ENCODE measurements around the gene LRRC71.

The LRRC71 gene

DNA sequence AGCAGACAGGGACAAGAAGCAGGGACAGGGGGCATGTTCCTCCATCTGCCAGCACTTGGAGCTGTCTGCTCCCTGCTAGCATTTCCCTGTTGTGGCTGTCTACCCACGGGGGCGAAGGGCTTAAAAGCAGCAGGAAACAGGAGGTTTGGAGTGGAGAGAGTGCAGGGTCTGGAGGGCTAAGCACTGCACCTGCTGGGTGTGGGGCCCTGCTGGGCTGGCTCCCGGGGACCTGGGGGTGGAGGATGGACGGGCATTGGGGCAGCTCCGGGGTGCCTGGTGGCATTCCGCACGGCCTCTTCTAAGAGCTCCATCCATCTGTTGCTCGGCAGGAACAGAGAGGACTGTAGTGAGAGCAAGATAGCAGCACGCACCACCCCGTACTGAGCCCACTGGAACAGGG is 21.2 kb downstream of the LRRC71 start:
- H3K4me3 Mint-ChIP-seq: no peak overlapping the region
- no peak overlapping the region for H3K27ac Mint-ChIP-seq
- H3K9me3 Mint-ChIP-seq: no peaks in the 10 kb centered on the region
- peaks cover 7% of the 10 kb centered on the region for H3K36me3 Mint-ChIP-seq (ENCODE audit: low read depth)
- no peaks in the 10 kb centered on the region for H3K4me1 Mint-ChIP-seq (ENCODE audit: low read depth)
- no peaks in the 10 kb centered on the region for H3K27me3 Mint-ChIP-seq

DNA sequence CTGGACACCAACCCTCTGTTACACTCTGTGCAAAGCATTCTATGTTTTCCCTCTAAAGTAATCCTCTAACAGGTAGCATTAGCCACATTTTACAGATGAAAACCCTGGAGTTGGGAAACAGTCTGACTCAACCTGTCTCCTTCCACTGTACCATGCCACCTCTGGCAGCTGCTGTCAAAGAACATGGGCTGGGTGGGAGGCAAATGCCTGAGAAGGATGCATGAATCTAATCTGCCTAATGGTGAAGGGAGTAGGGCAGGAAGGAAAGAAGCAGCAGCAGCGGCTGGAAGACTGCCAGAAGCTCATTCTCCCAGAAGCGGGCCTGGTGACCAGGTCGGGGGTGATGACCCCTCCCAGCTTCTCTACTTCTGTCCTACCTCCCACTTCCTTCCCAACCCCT is 21.7 kb downstream of the LRRC71 start:
- Mint-ChIP-seq H3K27ac (no peak overlapping the region), H3K4me3 (no peak overlapping the region), H3K9me3 (no peaks in the 10 kb centered on the region), H3K27me3 (no peaks in the 10 kb centered on the region), H3K36me3 (ENCODE audit: low read depth) (peaks cover 7% of the 10 kb centered on the region), H3K4me1 (ENCODE audit: low read depth) (no peaks in the 10 kb centered on the region)

DNA sequence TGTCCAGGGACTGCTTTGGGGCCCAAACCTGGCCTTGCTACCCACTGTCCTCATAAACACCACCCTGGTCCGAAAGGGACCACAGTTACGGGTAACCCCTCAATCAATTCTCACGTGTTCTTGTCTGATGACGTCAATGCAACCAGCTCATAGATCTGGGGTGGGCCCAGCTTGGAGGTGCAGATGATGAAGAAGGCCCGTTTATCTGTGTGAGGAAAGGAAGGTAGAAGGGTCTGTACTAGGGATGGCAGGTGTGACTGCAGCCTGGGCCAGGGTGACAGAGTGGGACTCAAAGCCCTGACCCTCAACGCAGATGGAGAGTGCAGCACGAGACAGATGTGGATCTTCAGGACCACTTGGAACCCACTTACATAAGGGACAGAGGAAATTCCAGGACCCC is 22.1 kb downstream of the LRRC71 start:
- Mint-ChIP-seq H3K27ac (no peak overlapping the region), H3K4me3 (no peak overlapping the region), H3K36me3 (ENCODE audit: low read depth) (peaks cover 7% of the 10 kb centered on the region), H3K4me1 (ENCODE audit: low read depth) (no peaks in the 10 kb centered on the region), H3K27me3 (no peaks in the 10 kb centered on the region), H3K9me3 (no peaks in the 10 kb centered on the region)

DNA sequence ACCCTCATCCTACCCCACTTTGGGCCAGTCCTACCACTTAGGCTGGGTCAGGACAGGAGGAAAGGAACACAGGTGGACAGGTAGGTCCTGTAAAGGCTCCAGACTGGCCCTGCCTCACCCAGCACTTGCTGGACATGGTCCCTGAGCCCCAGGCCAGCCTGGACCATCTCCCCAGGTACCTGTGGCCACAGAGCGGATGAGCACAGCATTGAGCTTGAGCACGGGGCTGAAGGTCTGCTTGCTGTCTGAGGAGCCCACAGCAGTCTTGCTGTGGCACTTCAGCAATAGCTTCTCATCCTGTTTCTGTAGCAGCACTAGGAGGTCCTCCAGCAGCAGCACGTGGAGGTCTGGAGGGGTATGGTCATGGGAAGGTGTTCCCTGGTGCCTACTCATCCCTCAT is 23.3 kb downstream of the LRRC71 start:
- no peak overlapping the region for H3K4me3 Mint-ChIP-seq

DNA sequence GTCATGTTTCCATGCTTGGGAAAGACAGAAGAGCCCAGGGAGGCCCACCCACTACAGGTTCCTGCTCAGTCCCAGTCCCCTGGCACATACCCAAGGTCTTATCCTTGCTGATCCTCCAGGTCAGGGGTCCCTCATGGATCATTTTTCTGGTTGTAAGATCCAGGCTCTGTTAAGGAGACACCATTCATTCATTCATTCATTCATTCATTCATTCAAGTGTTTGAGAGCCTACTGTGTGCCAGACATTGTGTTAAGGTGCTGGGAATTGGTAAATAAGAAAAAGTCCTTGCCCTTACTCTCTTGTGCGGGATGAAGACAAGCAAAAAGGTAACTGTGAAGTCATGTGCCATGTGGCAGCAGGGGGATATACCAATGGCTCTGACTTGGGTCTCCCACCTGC is 23.8 kb downstream of the LRRC71 start:
- no peaks in the 10 kb centered on the region for H3K9me3 Mint-ChIP-seq
- H3K36me3 Mint-ChIP-seq (ENCODE audit: low read depth): peaks cover 7% of the 10 kb centered on the region
- no peaks in the 10 kb centered on the region for H3K4me1 Mint-ChIP-seq (ENCODE audit: low read depth)
- no peaks in the 10 kb centered on the region for H3K27me3 Mint-ChIP-seq
- H3K4me3 Mint-ChIP-seq: no peak overlapping the region
- H3K27ac Mint-ChIP-seq: no peak overlapping the region

More for the DNA sequence above, 23.3 kb downstream of the LRRC71 start:
- H3K4me1 Mint-ChIP-seq (ENCODE audit: low read depth): no peaks in the 10 kb centered on the region
- no peaks in the 10 kb centered on the region for H3K27me3 Mint-ChIP-seq
- H3K27ac Mint-ChIP-seq: no peak overlapping the region
- peaks cover 7% of the 10 kb centered on the region for H3K36me3 Mint-ChIP-seq (ENCODE audit: low read depth)
- H3K9me3 Mint-ChIP-seq: no peaks in the 10 kb centered on the region

DNA sequence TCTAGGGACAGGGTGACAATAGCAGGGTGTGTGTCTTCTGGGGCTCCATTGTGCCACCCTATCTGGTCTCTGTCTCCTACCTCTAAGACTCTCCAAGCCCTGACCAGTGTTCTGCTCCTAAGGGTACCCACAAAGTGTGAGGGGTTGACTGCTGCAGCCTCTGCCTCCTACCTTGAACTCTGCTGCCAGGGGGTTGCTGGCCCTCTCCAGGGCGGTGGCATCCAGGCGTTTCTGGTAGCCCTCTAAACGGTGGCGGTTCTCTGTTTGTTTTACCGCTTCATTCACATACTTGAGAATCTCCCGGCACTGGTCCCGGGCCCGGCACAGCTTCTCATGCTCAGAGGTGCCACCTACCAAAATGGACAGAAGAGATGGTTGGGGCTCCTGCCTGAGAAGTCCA is 24.4 kb downstream of the LRRC71 start:
- no peaks in the 10 kb centered on the region for H3K9me3 Mint-ChIP-seq
- H3K36me3 Mint-ChIP-seq (ENCODE audit: low read depth): peaks cover 7% of the 10 kb centered on the region
- H3K27ac Mint-ChIP-seq: no peak overlapping the region
- no peaks in the 10 kb centered on the region for H3K27me3 Mint-ChIP-seq
- H3K4me1 Mint-ChIP-seq (ENCODE audit: low read depth): no peaks in the 10 kb centered on the region
- H3K4me3 Mint-ChIP-seq: no peak overlapping the region

DNA sequence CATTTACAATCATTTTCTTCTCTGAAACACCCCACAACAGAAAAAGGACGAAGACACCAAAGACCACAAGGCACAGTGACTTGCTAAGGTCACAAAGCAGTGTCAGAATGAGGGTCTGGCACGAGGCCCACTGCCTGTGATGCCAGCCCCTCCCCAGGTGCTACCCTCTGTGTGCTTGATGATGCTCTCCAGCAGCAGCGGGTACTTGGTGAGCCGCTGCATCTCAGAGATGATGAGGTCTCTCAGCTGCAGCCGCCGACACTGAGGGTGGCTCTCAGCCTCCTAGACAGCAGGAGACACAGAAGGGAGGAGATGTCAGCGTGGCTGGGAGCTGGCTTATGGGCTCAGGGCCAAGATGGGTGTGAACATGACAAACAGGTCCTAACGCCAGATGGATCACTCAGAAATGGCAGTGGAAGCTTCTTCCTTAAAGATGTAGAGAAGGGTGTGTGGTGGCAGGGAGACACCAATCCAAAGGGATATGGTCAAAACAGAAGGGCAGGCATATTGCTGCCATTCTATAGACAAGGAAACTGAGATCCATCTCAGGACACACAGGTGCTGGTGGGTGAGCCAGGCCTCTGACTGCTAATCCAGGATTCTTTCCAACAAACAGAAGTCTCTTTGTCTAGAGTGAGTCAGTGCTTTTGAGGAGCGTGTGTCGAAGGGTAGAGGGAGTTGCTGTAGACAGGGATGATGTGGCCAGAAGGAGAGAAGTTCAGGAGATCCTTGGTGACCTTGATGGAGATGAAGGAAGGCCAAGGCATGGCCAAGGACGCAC is 25.6 kb downstream of the LRRC71 start:
- Mint-ChIP-seq H3K9me3 (no peaks in the 10 kb centered on the region), H3K27me3 (no peaks in the 10 kb centered on the region), H3K4me1 (ENCODE audit: low read depth) (no peaks in the 10 kb centered on the region), H3K27ac (no peak overlapping the region), H3K36me3 (ENCODE audit: low read depth) (peaks cover 9% of the 10 kb centered on the region), H3K4me3 (no peak overlapping the region)

DNA sequence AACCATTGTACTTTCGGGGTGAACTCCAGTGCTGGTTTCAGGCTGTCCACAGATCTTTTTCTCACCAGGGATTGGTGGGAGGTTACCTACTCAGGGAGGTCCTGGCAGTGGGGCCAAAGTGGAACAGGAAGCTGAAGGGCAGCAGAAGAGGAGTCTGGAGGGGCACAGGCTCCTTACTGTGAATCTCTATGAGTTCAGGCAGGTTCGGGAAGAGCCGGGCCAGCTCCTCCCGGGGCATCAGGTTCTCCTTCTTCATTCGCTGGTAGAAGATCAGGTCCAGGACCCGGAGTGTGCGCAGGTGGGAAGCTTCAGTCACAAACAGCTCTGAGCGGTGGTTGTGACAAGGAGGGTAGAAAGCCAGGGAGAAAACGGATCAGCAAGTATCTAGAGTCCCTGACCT is 26.7 kb downstream of the LRRC71 start:
- no peaks in the 10 kb centered on the region for H3K27me3 Mint-ChIP-seq
- no peaks in the 10 kb centered on the region for H3K9me3 Mint-ChIP-seq
- no peaks in the 10 kb centered on the region for H3K4me1 Mint-ChIP-seq (ENCODE audit: low read depth)
- peaks cover 13% of the 10 kb centered on the region for H3K36me3 Mint-ChIP-seq (ENCODE audit: low read depth)
- no peak overlapping the region for H3K27ac Mint-ChIP-seq
- H3K4me3 Mint-ChIP-seq: no peak overlapping the region

DNA sequence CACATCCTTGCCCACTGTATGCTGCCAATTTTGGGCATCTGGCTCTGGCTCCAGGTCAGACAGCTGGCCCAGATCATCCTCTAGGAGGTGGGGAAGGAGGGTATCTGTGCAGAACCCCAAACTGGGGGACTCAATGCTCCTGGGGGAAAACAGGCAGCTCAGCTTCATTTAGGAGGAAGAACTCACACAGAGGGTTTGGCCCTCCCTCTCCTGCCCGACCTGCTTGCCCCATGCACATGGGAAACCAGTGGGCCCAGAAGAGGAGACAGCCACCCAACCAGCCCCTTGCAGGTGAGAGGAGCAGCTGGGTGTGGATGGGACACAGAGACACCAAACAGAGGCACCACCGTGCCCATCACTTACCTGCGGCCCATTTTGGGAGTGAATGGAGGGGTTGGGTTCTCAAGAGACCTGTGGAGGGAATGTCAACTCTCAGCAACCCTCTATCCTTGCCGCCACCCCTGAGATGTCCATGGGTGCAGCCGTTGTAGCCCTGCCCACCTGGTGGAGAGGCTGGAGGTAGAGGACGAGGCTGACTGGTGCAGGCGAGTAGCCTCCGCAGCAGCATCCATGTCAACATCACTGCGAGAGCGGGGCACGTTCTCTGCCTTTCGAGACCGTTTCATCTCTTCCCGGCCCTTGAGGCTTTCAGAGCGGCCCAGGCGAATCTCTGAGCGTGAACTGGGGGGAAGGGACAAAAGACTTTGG is 27.5 kb downstream of the LRRC71 start:
- Mint-ChIP-seq H3K9me3 (no peaks in the 10 kb centered on the region), H3K4me1 (ENCODE audit: low read depth) (no peaks in the 10 kb centered on the region), H3K36me3 (ENCODE audit: low read depth) (peaks cover 13% of the 10 kb centered on the region), H3K4me3 (no peak overlapping the region), H3K27ac (no peak overlapping the region), H3K27me3 (no peaks in the 10 kb centered on the region)

DNA sequence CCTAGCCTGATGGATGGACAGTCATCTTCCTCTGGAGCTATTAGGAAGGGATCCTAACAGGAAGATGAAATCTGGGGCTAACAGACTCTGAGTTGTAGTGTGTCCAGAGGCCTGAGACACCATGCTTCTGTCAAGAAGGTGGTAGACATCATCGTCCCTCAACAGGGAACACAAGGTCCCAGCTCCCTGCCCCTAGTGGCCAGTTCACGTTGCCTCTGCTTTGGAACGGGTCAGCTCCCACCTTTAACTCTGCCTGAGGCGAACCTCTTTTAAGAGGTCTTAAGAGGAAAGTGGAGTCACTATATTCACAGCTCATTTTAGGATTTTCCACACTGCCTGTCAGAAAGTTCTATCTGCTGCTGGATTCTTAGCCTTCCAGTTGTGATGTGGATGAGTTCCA is 28.3 kb downstream of the LRRC71 start:
- H3K36me3 Mint-ChIP-seq (ENCODE audit: low read depth): peaks cover 13% of the 10 kb centered on the region
- no peaks in the 10 kb centered on the region for H3K4me1 Mint-ChIP-seq (ENCODE audit: low read depth)
- no peak overlapping the region for H3K4me3 Mint-ChIP-seq
- no peak overlapping the region for H3K27ac Mint-ChIP-seq
- H3K27me3 Mint-ChIP-seq: no peaks in the 10 kb centered on the region
- H3K9me3 Mint-ChIP-seq: no peaks in the 10 kb centered on the region

DNA sequence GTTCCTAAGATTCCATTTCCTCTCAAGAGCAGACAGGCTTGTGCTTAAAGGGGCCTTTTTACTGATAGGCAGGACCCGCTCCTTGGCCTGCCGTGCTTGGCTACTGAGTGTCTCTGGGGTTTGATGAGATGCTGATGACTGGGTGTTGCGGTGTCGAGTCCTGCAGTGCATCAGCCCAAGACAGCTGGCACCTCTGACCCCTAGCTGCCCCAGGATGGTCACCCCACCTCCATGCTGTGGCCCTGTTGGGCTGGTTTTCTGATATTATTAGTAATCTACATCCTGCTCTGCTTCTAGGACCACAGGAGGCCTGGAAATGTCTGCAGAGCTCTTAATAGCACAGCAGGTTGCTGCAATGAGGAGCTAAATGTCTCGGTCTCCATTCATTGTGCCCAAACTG is 28.7 kb downstream of the LRRC71 start:
- H3K27ac Mint-ChIP-seq: no peak overlapping the region
- no peaks in the 10 kb centered on the region for H3K27me3 Mint-ChIP-seq
- no peaks in the 10 kb centered on the region for H3K9me3 Mint-ChIP-seq
- peaks cover 13% of the 10 kb centered on the region for H3K36me3 Mint-ChIP-seq (ENCODE audit: low read depth)
- no peaks in the 10 kb centered on the region for H3K4me1 Mint-ChIP-seq (ENCODE audit: low read depth)
- no peak overlapping the region for H3K4me3 Mint-ChIP-seq

DNA sequence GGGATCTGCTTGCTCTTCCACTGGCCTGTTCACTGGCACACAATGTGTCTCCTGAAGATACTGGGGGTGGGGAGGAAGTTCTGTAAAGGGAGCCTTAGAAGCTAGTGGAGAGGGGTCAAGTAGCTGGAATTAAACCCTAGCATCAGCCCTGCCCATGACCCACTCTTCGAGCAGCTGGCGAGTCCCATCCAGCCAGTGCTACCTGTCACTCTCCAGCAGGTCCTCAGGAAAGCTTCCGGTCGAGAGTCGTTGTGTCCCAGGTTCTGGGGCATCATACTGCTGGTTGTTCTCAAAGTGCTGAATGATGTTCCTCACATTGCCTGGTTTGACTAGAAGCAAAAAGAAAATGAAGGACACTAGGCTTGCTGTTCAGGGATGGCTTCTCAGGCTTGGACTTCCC is 30.9 kb downstream of the LRRC71 start:
- Mint-ChIP-seq H3K27ac (no peak overlapping the region), H3K4me3 (no peak overlapping the region), H3K36me3 (ENCODE audit: low read depth) (peaks cover 11% of the 10 kb centered on the region), H3K27me3 (no peaks in the 10 kb centered on the region), H3K4me1 (ENCODE audit: low read depth) (no peaks in the 10 kb centered on the region), H3K9me3 (no peaks in the 10 kb centered on the region)

DNA sequence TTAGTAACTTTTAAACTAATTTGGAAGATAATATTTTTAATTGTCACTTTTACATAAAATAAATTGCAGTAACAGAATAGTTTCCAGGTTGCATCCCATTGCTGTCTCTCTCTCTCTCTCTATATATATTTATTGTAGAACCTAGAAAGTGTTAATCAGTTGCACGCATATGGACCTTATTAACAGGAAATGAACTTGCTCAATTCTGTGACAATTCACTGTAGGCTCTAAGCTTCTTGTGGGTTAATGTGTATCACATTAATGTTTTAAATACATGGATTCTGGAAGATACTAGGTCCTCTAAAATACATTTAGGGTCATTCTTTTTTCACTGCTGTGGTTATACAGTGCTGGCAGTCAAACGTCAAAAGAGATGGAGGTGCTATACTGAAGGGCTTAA is 33.1 kb downstream of the LRRC71 start:
- peaks cover 12% of the 10 kb centered on the region for H3K36me3 Mint-ChIP-seq (ENCODE audit: low read depth)
- H3K4me3 Mint-ChIP-seq: no peak overlapping the region
- H3K27me3 Mint-ChIP-seq: no peaks in the 10 kb centered on the region
- no peaks in the 10 kb centered on the region for H3K4me1 Mint-ChIP-seq (ENCODE audit: low read depth)
- H3K27ac Mint-ChIP-seq: no peak overlapping the region
- no peaks in the 10 kb centered on the region for H3K9me3 Mint-ChIP-seq

DNA sequence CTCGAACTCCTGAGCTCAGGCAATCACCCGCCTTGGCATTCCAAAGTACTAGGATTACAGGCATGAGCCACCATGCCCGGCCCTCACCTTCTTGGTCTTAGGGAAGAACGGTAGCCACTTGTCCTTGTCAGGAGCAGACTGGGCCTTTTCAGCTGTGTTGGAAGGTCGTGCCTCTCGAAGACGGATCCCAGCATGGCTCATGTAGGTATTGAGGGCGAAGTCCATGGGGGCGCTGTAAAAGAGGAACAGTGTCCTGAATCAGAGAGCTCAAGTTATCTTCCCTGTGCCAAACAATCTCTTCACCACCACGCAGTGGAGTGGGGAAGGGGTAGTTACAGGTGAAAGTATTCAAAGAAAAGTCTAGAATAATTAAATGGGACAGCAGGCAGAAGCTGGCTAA is 35.9 kb downstream of the LRRC71 start:
- Mint-ChIP-seq H3K4me3 (no peak overlapping the region), H3K36me3 (ENCODE audit: low read depth) (peaks cover 8% of the 10 kb centered on the region), H3K27me3 (no peaks in the 10 kb centered on the region), H3K4me1 (ENCODE audit: low read depth) (peaks cover 3% of the 10 kb centered on the region), H3K27ac (no peak overlapping the region), H3K9me3 (no peaks in the 10 kb centered on the region)

DNA sequence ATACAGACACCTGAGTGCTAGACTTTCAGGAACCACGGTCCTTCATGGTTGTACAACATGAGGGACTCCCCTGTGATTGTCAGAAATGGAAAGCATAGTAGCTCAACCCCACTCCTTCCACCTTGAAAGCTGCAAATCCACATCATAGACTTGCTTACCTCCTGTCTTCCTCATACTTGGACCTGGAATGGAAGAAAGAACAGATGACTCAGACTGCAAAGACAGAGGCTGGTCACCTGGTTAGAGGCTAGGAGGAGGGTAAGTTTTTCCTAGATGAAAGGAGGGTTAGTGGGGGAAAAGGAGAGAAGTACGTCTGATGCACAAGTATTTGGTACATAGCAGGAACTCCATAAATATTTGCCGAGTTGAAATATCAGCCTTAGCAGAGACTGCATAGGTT is 37.2 kb downstream of the LRRC71 start:
- Mint-ChIP-seq H3K4me1 (ENCODE audit: low read depth) (peaks cover 13% of the 10 kb centered on the region), H3K27me3 (no peaks in the 10 kb centered on the region), H3K27ac (no peak overlapping the region), H3K9me3 (no peaks in the 10 kb centered on the region), H3K36me3 (ENCODE audit: low read depth) (peaks cover 7% of the 10 kb centered on the region), H3K4me3 (no peak overlapping the region)

DNA sequence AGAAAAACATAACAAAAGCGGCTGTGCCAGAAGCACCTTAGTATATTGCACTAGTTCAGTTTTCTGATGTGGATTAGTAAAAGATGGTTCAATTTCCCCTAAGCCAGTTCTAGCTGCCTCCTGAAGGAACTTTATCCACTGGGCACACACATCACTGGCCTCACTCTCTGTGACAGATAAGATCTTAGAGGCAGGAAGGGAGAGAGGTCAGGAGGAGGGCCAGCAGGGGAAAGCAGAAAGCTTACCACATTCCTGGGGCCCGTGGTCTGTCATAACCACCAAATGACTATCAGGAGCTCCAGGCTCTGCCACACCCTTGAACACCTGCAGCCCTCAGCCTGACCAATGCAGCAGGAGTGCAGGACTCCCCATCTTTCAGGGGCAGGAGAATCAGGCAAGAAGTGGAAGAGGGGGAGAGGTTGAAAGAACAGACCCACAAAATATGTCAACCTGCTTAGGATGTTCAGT is 37.8 kb downstream of the LRRC71 start:
- no peak overlapping the region for H3K4me3 Mint-ChIP-seq
- H3K27ac Mint-ChIP-seq: no peak overlapping the region
- peaks cover 7% of the 10 kb centered on the region for H3K36me3 Mint-ChIP-seq (ENCODE audit: low read depth)
- H3K4me1 Mint-ChIP-seq (ENCODE audit: low read depth): peaks cover 18% of the 10 kb centered on the region
- no peaks in the 10 kb centered on the region for H3K27me3 Mint-ChIP-seq
- no peaks in the 10 kb centered on the region for H3K9me3 Mint-ChIP-seq

Data from stimulated activated naive CD8-positive, alpha-beta T cell treated with anti-CD3 and anti-CD28 coated beads, Interleukin-15, Interleukin-2, amounts not matched to agents 100 ng/mL and 50 ng/mL, for 24 hours (primary cell).